DMS79 (cell line): ENCODE data around the gene GTF2H1.

ENCODE experiments used
- DNase-seq: peaks from one replicate; lab custom pipeline; 2025; lab: John Stamatoyannopoulos, UW

GTF2H1 gene

GRCh38 chr11:18321969-18322711, at the start of gene GTF2H1, which contains the start of gene HPS5:
GTF2H1 (plus strand) TSS chr11:18322567; CDS start chr11:18333075, 10,508 bp downstream.
HPS5 (minus strand) TSS chr11:18322140; CDS start chr11:18317858, 4,282 bp downstream.
- peak; percentile 96 for DNase-seq

- no peak for DNase-seq
These were observed 44.6 kb upstream of the GTF2H1 start for GRCh38 chr11:18277565-18278271.

- no peak for DNase-seq
These were observed 41.8 kb upstream of the GTF2H1 start for GRCh38 chr11:18280438-18281045.

GRCh38 chr11:18282626-18283025, 39.7 kb upstream of the GTF2H1 start:
- DNase-seq, result no peak

- DNase-seq, result no peak
These were observed 36.5 kb upstream of the GTF2H1 start for GRCh38 chr11:18285841-18286240.

- no peak for DNase-seq
These were observed 33.5 kb upstream of the GTF2H1 start for GRCh38 chr11:18288911-18289310.

GRCh38 chr11:18294862-18295261, 27.5 kb upstream of the GTF2H1 start:
- DNase-seq, result no peak

- no peak for DNase-seq
These were observed 27.1 kb upstream of the GTF2H1 start for GRCh38 chr11:18295316-18295715.

GRCh38 chr11:18299721-18300120, 22.6 kb upstream of the GTF2H1 start:
- DNase-seq, result no peak

GRCh38 chr11:18304745-18305144, 17.6 kb upstream of the GTF2H1 start:
- no peak for DNase-seq

- no peak for DNase-seq
These were observed 14.8 kb upstream of the GTF2H1 start for GRCh38 chr11:18307461-18308139.

- DNase-seq, result no peak
These were observed 14.1 kb upstream of the GTF2H1 start for GRCh38 chr11:18308242-18308641.

GRCh38 chr11:18309691-18310090, 12.7 kb upstream of the GTF2H1 start:
- no peak for DNase-seq

GRCh38 chr11:18310800-18311340, 11.5 kb upstream of the GTF2H1 start:
- no peak for DNase-seq

- no peak for DNase-seq
These were observed 10.4 kb upstream of the GTF2H1 start for GRCh38 chr11:18312012-18312411.

- no peak for DNase-seq
These were observed 9.5 kb upstream of the GTF2H1 start for GRCh38 chr11:18312663-18313420.

- no peak for DNase-seq
These were observed 8.2 kb upstream of the GTF2H1 start for GRCh38 chr11:18313965-18314763.

- DNase-seq, result no peak
These were observed 7.4 kb upstream of the GTF2H1 start for GRCh38 chr11:18314784-18315523.

- DNase-seq, result no peak
These were observed 6.5 kb upstream of the GTF2H1 start for GRCh38 chr11:18315893-18316292.

- DNase-seq, result no peak
These were observed 4.8 kb upstream of the GTF2H1 start for GRCh38 chr11:18317551-18317950.
